Ishikawa (cell line): ENCODE measurements around the gene TRPV3.

Experiments
- EP300 ChIP-seq: IDR thresholded peaks from 2 replicates; pipeline ENCODE4 v1.6.1; 2012; ENCODE audit warnings: borderline replicate concordance
- FOXM1 ChIP-seq: IDR thresholded peaks from 2 replicates; pipeline ENCODE4 v1.6.1; 2012; ENCODE audit warnings: low read depth, borderline replicate concordance
- TF ChIP-seq, protein P1 (sequence below): IDR thresholded peaks from 2 replicates; pipeline ENCODE4 v1.6.1; 2012; ENCODE audit warnings: low read depth, mild to moderate bottlenecking
- TF ChIP-seq, protein P2 (sequence below): IDR thresholded peaks from 2 replicates; pipeline ENCODE4 v1.6.1; 2012

DNA sequence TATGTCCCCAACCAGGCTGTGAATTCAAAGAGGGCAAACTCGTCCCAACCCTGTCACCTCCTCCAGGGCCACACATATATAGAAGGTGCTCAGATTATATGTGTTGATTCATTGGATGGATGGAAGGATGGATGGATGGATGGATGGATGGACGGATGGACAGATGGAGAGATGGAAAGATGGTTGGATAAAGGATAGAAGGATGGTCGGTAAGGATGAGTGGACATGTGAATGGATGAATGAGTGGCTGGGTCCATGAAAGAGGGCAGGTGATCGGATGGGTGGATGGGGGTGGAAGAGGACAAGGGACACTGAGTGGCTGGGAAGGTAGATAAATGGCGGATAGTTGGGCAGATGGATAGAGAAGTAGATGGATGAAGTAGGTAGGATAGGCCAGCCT is 30.1 kb downstream of the TRPV3 start:
- TF ChIP-seq, protein P1, sequence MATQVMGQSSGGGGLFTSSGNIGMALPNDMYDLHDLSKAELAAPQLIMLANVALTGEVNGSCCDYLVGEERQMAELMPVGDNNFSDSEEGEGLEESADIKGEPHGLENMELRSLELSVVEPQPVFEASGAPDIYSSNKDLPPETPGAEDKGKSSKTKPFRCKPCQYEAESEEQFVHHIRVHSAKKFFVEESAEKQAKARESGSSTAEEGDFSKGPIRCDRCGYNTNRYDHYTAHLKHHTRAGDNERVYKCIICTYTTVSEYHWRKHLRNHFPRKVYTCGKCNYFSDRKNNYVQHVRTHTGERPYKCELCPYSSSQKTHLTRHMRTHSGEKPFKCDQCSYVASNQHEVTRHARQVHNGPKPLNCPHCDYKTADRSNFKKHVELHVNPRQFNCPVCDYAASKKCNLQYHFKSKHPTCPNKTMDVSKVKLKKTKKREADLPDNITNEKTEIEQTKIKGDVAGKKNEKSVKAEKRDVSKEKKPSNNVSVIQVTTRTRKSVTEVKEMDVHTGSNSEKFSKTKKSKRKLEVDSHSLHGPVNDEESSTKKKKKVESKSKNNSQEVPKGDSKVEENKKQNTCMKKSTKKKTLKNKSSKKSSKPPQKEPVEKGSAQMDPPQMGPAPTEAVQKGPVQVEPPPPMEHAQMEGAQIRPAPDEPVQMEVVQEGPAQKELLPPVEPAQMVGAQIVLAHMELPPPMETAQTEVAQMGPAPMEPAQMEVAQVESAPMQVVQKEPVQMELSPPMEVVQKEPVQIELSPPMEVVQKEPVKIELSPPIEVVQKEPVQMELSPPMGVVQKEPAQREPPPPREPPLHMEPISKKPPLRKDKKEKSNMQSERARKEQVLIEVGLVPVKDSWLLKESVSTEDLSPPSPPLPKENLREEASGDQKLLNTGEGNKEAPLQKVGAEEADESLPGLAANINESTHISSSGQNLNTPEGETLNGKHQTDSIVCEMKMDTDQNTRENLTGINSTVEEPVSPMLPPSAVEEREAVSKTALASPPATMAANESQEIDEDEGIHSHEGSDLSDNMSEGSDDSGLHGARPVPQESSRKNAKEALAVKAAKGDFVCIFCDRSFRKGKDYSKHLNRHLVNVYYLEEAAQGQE, result no peak
- TF ChIP-seq, protein P2, sequence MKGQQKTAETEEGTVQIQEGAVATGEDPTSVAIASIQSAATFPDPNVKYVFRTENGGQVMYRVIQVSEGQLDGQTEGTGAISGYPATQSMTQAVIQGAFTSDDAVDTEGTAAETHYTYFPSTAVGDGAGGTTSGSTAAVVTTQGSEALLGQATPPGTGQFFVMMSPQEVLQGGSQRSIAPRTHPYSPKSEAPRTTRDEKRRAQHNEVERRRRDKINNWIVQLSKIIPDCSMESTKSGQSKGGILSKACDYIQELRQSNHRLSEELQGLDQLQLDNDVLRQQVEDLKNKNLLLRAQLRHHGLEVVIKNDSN, result no peak
- TF ChIP-seq EP300 (no peak), FOXM1 (no peak)
